GM21526 (cell line): ENCODE measurements around the gene INPP5A.
"Not testable (repeated sequence)": the region's sequence is repeated elsewhere in the genome, so short reads cannot be mapped to it uniquely, and the experiment has no call there.

Source experiments
- ATAC-seq: cut with Tn5 transposase; IDR thresholded peaks from one replicate; pipeline ENCODE4 v1.9.1; 2021; ENCODE audit warnings: moderate library complexity; ENCODE audit not compliant: unreplicated experiment, low FRiP score

Gene INPP5A, protein sequence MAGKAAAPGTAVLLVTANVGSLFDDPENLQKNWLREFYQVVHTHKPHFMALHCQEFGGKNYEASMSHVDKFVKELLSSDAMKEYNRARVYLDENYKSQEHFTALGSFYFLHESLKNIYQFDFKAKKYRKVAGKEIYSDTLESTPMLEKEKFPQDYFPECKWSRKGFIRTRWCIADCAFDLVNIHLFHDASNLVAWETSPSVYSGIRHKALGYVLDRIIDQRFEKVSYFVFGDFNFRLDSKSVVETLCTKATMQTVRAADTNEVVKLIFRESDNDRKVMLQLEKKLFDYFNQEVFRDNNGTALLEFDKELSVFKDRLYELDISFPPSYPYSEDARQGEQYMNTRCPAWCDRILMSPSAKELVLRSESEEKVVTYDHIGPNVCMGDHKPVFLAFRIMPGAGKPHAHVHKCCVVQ

DNA sequence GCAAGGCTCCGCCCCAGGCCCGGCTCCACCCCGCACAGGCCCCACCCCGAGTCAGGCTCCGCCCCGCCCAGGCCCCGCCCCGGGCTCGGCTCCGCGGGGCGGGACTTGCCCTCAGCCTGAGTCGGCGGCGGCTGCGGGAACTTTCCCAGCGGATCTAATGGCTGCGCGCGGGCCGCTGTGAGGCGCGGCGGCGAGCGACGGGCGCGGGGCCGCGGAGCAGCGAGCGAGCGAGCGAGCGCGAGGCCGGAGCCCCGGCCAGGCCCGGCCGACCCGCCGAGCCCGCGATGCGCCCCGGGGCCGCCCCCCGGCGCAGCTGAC lies at the start of gene INPP5A:
TSS of gene INPP5A (plus strand) at position 104 of the 318 bp plus-strand sequence. CDS start 310 bp downstream, outside the sequence.
- no peak for ATAC-seq

DNA sequence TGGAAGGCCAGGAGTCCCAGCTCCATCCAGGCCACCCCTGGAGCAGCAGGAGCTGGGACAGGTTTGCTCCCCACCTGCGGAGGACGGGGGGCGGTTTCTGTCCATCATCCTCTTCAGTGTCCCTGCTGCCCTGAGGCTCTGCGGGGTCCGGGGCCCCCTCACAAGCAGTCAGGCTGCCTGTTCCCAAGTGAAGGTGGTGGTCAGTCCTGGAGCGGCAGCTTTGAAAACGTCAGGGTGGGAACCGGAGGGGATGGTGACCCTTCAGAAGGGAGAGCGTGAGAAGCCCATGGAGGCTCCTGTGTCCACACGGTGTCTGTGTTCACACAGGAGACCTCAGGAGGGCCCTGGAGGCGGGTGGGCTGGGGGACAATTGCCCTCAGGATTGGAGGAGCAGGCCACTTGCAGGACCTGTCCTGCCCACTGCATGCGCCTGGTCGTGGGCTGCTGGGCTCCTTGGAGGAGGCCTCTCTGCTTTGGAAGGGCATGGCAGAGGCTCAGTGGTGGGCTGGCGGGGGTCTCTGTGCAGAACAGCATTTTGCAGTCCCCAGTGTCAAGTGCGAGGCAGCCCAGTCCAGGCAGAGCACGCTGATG lies 49.3 kb upstream of the INPP5A start:
- no peak for ATAC-seq

DNA sequence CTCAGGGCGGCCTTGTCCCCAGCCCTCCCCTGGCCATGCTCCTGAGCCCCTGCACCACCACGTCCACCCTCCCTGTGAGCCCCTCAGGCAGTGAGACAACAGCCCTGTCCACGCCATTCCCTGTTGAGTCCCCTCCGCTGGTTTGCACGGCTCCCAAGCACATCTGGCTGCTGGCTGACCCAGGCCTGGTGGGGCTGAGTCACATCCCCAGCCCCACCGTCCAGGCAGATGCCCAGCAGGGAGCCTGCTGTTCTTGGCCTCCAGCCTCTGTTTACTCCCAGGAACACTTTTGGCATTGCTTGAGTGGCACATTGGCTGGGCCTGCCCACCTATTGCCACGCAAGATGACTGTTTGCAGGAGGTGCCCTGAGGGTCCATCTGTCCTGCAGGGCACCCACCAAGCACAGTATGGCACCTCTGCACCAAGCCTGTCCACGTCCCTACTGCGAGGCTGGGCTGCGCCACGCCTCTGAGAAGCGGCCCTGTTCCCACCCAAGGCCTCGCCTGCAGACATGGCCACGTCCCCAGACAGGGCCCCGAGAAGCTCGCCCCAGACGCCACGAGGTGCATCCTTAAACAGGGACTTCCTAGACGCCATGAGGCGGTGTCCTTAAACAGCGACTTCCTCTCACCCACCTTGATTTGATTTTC lies 48.4 kb upstream of the INPP5A start:
- ATAC-seq = no peak

DNA sequence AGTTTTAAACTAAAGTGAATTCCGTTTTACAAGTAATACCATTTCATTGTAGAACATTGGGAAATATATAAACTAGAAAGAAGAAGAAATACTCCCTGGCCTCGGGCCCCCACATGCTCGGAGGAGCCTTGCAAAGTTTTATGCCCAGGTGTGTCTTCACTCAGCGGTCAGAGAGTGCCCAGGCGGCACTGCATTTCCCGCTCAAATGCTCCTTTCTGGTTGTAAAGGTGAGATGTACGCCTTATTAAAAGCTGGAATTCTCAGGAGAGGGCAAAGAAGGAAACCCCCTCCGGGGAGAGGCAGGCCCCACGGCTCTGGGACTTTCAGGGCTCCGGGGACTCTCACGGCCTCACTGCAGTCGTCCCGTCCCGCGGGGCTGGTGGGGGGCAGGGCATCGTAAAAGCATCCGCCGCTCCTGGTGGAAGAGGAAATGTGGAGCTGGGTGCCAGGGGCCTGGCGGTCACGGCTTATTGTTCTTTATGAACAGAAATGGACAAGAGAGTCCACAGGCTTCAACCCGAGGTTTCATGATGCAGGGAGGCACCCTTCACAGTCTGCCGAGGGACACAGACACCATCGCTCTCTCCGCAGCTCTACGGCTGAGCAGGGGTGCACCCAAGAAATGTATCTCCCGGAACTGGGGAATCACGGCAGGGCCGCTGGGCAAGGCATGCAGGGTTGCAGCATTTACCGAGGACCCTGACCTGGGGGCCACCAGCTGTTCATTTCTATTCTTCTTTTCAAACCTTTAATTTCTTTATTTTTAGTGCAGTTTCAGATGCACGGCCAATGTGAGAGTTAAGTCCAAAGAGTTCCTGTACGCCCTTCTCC lies 47.7 kb upstream of the INPP5A start:
- no peak for ATAC-seq

DNA sequence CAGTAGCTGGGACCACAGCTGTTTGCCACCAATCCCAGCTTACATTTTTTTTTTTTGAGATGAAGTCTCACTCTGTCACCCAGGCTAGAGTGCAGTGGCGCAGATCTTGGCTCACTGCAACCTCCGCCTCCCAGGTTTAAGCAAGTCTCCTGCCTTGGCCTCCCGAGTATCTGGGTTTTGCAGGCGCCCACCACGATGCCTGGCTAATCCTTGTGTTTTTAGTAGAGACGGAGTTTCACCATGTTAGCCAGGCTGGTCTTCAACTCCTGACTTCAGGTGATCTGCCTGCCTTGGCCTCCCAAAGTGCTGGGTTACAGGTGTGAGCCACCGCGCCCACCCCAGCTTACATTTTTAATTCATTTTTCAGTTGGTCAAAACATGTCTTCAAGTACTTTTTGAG lies 46.1 kb upstream of the INPP5A start:
- ATAC-seq = not testable (repeated sequence)

DNA sequence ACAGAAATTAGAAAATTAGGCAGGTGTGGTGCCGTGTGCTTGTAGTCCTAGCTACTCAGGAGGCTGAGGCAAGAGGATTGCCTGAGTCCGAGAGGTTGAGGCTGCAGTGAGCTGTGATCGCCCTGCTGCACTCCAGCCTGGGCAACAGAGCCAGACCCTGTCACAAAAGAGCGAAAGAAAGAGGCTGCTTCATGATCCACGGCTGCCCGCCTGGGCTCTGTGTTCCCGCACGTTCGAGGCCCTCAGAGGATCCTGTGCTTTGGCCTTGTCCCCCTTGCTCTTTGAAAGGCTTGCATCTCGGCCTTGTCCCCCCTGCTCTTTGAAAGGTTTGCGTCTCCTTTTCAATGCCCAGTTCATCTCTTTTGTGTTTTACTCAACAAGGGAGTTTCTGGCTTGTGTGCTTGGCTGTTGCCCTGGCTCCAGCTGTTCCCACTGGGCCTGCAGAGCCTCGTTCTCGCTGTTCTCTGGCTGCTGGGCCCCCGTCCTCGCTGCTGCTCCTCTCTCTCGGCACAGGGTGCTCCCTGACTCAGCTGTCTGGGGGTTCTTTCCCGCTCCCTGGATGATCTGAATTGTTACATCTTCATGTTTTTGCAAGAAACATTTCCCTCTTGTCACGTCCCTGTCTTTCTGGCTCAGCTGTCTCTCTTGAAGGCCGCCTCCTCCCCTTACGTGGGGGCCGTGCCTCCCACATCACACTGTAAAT lies 45.1 kb upstream of the INPP5A start:
- no peak for ATAC-seq

DNA sequence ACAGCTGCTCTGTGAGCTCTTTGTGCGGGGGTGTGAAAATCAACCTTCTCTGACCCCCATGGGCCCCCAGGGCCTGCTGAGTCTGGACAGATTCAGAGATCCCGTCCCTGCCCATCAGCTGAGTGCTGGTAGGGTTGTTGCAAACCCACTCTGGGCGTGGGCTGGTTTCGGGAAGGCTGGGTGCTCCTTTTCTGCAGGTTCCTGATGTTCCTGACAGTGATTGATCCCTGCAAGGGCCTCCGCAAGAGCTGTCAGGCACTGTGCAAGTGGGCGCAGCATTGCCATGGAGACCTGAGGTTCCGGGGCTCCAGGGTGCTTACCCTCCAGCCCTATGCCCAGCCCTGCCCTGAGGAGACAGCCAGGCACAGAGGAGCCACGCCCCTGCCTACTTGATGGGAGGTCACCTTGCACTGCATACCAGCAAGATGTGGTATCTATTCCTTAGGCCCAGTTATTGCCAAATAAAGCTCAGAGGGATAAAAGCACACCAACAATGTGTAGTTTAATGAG lies 44.3 kb upstream of the INPP5A start:
- no peak for ATAC-seq

DNA sequence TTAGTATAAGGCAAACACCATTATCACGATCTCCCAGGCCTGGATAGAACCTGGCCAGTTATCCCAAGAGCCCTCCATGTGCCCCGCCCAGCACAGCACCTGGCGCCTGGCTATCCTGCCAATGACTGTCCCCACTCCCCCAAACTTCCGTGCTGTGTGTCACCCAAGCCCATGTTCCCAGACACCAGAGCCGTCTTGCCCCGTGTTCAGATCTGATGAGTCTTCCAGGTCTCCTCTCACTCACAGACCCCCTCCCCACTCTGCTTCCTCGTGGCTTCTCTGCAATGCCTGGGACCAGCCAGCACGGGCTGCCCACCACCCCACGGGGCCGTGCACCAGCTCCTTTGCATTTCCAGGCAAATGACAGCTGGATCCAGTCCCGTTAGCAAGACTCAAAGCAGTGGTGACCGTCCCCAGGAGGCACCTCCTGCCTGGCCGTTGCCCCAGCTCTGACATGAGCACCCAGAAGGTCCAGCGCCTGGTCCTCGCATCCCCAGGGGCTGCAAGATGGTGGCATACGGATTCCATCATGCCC lies 43.8 kb upstream of the INPP5A start:
- no peak for ATAC-seq

DNA sequence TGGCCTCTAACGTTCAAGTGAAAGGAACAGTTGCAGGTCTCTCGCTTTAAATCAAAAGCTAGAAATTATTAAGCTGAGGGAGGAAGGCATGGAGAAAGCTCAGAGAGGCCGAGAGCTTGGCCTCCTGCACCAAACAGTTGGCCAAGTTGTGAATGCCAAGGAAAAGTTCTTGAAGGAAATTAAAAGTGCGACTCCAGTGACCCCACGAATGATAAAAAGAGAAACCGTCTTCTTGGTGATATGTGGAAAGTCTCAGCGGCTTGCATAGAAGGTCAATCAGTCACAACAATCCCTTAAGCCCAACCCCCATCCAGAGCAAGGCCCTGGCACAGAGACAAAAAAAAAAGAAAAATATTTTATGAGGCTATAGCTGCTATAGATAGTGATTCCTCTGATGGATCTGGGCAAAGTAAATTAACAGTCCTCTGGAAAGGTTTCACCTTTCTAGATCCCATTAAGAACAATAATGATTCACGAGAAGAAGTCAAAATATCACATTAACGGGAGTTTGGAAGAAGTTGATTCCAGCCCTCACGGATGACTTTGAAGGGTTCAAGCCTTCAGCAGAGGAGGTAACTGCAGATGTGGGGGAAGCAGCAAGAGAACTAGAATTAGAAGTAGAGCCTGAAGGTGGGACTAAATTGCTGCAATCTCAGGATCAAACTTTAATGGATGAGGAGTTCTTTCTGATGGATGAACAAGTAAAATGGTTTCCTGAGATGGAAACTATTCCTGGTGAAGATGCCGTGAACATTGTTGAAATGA lies 42.5 kb upstream of the INPP5A start:
- no peak for ATAC-seq

DNA sequence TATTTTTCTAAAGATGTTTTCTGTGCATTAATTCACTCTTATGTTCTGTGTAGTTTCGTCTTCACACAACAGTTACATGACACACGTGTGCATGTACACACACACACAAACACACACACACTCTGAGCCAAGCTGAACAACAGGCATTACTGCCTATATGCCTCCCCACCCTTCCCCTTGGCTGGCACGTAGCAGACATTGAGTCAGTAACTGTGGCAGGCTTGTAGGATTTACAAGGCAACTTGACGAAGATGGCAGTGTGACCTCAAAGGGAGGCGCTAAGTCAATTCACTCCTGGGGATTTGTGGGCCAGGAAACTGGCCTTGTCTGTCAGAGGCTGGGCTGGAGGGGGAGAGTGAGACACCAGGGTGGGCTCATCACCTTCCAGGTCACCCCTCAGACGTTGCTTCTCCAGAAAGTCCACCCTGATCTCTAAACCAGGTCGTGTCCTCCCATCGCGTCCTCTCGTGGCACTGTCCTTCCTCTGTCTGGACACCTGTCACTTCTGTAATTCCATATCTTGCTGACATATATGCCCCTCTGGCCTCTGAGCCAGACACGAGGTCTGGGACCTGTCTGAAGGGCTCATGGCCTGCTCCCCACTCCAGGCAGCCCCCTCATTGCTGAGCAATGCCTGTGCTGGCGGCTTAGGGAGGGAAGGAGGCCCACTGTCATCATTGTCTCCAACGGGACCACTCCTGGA lies 41.1 kb upstream of the INPP5A start:
- no peak for ATAC-seq

DNA sequence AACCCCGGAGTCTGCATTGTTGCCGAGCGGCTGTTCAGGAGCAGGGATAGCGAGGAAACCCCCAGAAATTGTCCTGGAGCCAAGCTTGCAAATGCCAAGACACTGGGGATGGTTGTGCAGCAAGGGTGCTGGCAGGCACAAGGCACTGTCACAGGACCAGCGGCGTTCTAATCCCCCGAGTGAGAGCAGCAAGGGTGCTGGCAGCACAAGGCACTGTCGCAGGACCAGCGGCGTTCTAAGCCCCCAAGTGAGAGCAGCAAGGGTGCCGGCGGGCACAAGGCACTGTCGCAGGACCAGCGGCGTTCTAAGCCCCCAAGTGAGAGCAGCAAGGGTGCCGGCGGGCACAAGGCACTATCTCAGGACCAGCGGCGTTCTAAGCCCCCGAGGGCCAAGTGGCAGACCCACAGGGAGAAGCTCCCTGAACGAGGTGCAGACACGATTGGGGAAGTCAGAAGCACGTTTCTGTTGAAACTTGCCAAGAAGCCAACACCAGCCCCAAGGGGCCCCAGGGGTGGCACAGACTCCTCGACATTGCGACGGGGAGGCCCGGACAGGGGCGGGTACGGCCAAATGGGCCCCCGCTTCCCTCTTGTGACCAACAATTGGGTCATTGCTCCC lies 40.4 kb upstream of the INPP5A start:
- ATAC-seq = no peak

DNA sequence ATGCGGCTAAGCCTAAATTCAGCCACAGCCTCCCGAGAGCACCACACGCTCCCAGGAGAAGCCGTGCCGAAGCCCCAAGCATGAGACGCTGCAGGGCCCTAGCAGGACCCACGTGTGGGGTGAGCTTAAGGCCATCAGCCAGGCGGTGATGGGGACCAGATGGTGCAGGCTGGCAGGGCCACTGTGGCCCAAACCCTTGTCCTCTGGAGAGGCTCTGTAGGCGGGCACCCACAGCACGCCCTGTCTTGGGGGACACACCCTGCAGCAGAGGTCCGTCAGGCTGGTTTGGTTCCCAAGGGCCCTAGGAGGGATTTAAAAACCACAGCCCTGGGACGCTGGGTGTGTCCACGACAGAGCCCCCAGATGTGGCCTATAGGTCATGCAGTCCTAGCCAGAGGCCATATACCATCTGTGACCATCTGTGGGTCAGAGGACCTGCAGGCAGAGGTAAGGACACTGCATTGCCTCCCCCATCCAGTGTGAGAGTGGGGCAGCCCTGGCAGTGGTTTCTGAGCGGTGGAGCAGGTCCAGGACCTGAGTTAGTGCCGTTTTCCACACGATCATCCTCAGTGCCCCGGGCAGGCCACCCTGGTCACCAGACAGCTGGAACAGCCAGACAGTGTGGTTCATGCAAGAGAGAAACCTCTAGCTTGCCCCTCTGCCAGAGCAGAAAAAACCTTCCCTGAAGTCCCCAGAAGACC lies 39.6 kb upstream of the INPP5A start:
- no peak for ATAC-seq

DNA sequence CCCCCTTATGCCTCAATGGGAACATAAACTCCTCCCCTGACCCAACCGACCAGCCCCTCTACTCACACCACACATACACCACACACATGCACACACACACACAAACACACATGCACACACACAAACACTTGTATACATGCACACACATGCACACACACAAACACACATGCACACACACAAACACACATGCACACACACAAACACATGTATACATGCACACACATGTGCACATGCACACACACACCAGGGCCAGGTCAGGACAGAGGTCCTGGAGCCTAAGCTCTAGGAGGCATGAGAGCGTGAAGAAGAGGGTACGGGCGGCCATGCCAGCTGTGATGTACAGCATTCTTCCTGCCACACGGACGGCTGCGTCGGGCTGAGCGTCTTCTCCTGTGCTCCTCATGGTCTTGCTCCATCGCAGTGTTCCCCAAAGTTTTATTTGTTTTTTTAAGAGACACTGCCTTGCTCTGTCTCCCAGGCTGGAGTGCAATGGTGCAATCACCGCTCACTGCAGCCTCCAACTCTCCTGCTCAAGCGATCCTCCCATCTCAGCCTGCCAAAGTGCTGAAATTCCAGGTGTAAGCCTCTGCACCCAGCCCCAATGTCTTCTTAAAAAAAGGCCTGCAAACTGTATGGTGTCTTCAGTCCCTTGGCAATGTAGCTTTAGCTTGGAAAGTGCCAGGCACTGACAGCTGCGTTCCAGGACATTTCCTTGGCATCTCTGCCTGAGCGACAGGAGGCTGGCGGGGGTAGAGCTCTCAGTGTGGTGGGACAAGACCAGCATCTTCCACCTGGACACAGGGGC lies 38.8 kb upstream of the INPP5A start:
- ATAC-seq = no peak

DNA sequence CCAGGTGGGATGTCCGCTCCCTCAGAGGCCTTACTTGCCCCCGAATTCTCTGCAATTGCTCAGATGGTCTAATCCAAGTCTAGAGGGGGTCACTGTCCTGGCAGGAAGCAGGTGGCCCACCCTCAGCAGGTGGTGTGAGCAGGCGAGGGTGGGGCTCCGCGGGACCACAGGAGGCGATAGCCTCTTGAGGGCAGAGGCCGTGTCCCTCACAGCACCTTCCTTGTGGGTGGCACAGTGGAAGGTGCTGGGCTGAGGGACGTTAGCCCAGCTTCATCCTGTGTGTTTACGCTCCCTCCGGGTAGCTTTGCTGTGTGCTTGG lies 38.3 kb upstream of the INPP5A start:
- ATAC-seq = no peak

DNA sequence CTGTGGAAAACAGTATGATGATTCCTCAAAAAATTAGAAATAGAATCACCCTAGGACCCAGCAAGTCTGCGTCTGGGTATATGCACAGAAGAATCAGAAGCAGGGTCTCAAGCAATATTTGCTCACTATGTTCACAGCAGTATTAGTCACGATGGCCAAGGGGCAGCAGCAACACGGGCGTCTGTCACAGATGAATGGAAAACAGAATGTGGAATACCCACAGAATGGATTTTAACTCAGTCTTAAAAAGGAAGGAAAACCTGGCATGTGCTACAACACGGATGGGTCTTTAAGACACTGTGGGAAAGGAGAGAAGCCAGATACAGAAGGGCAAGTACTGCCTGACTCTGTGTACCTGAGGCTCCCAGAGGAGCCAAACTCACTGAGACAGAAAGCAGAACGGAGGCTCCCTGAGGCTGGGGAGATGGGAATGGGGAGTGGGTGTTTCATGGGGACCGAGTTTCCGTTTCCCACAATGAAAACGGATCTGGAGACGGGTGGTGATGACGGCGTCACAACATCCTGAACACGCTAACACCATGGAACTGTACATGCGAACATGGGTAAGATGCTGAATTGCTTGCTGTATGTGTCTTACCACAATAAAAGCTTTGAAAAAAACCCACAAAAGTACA lies 36.7 kb upstream of the INPP5A start:
- ATAC-seq = no peak

DNA sequence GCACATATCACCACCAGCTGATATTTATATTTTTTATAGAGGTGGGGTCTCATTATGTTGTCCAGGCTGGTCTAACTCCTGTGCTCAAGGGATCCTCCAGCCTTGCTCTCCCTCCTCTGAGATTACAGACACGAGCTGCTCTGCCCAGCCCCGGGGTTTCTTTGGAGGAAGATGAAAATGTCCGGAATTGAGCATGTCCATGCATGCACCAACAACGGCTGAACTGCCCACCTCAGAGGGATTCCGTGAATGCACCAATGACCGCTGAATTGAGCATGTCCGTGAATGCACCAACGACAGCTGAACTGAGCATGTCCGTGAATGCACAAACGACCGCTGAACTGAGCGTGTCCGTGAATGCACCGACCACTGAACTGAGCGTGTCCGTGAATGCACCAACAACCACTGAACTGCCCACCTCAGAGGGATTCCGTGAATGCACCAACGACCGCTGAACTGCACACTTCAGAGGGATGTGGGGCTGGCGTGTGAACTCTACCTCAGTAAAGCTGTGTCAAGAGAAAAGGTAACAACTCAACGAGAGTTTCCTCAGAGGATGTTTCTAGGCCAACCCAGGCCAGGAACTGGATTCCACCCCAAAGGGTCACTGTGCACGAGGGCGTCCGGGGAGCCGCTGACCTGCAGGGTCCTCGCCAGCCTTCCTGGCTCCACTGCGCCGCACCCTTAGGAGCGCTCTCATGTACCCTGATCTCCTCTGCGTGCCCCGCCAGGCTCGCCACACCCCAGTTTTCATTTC lies 34.9 kb upstream of the INPP5A start:
- ATAC-seq = no peak
